Liver (tissue), 3 donors: ENCODE data around the gene TXN2.

Experiments
- CTCF ChIP-seq: fragments of 150-350 bp; IDR thresholded peaks from 2 replicates; pipeline ENCODE4 v1.5.1; 2017; ENCODE audit warnings: improper control_type of control experiment, low read depth, low read length; ENCODE audit not compliant: missing input control
- EGR1 ChIP-seq, 2 donors: IDR thresholded peaks; 2 replicates each; pipeline ENCODE4 v1.6.1; 2016 to 2018; ENCODE audit warnings: antibody characterized with exemption in 2 of 2, low read depth in 2 of 2
- JUND ChIP-seq, 2 donors: IDR thresholded peaks; 2 replicates each; pipeline ENCODE4 v1.6.1; 2016; ENCODE audit warnings: antibody characterized with exemption in 2 of 2
- MAX ChIP-seq: IDR thresholded peaks from 2 replicates; pipeline ENCODE4 v1.6.1; 2016; ENCODE audit warnings: antibody characterized with exemption
- RAD21 ChIP-seq, 2 donors: IDR thresholded peaks; 2 replicates each; pipeline ENCODE4 v1.6.1; 2016; ENCODE audit warnings: antibody characterized with exemption in 2 of 2, mild to moderate bottlenecking in 2 of 2
- YY1 ChIP-seq: IDR thresholded peaks from 2 replicates; pipeline ENCODE4 v1.6.1; 2016; ENCODE audit warnings: antibody characterized with exemption, mild to moderate bottlenecking
- ZBTB33 ChIP-seq: IDR thresholded peaks from 2 replicates; pipeline ENCODE4 v1.6.1; 2016; ENCODE audit warnings: antibody characterized with exemption
- donor health status: healthy.
- donor health status: healthy.

GRCh38 chr22:36447632-36448031 is 33.8 kb downstream of the TXN2 start:
- TF ChIP-seq RAD21 (IDR thresholded peaks at IDR 0.05) (no peak), JUND (IDR thresholded peaks at IDR 0.05) (no peak), CTCF (no peak), ZBTB33 (no peak), YY1 (no peak), MAX (no peak), EGR1 (IDR thresholded peaks at IDR 0.05; ENCODE audit: low read depth in 2 of 2) (no peak)
